HuH-7.5 (cell line): ENCODE results near the gene LZTS3.
"Not testable (repeated sequence)": the region's sequence is repeated elsewhere in the genome, so short reads cannot be mapped to it uniquely, and the experiment has no call there.

Experiments used
- DNase-seq: peaks from one replicate; pipeline ENCODE4 v3.0.0; 2011; ENCODE audit warnings: low spot score

Gene LZTS3

GRCh38 chr20:3192226-3193015 is 19.1 kb upstream of the LZTS3 start:
- DNase-seq: no peak

DNA sequence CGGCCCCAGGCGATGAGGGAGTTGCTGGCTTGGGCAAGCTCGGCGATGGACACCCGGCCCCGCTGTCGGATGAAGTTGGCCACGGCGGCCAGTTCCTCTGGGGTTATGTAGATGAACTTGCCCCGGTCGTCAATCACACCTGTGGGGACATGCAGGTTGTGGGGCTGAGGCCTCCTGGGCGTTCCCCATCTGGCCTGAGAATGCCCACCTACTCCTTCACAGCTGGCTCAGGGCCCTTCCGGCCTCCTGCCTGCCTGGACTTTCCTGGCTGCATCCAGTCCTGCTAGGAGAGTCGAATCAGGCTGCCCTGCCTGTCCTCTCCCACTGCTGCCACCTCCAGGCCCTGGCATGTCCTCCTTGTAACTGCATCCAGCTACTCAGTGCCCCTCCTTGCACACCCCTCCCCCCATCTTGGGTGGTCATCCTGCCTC is 17.3 kb upstream of the LZTS3 start:
- DNase-seq: no peak

- DNase-seq: no peak
Measured at GRCh38 chr20:3189561-3190131, 16.3 kb upstream of the LZTS3 start.

GRCh38 chr20:3188823-3189413 is 15.6 kb upstream of the LZTS3 start:
- no peak for DNase-seq

GRCh38 chr20:3187861-3188260 is 14.5 kb upstream of the LZTS3 start:
- not testable (repeated sequence) for DNase-seq

DNA sequence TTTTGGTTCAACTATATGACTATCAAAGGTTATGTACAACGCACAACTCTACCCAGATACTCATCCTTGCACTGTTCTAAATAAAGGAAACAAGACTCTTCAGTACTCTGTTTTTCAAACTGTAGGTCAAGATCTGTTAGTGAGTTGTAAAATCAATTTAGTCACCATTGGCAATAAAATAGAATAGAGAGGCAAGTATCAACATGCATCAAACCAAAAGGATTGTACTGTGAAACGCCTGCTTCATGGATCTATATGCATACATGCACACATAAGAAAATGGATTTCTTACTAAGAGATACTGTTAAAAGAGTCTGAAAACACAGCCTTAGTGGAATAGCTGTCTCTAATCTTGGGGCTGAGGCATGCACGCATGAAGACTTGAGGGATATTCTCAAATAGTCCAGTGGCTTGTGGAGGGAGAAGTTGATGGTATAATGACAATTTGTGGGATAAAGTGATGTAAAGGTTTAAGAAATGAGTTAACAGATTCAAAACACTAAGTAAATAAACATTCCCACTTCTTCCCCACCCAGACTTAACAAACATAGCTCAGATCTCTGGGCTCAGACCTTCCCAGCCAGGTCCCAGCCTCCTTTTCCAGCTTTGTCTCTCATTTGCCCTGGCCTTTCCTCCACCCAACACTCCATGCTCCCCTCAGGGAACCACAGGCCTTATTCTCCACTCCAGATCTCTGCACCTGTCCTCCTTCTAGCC is 10.7 kb upstream of the LZTS3 start:
- DNase-seq: no peak

GRCh38 chr20:3182429-3182828 is 9.1 kb upstream of the LZTS3 start:
- DNase-seq: not testable (repeated sequence)

DNA sequence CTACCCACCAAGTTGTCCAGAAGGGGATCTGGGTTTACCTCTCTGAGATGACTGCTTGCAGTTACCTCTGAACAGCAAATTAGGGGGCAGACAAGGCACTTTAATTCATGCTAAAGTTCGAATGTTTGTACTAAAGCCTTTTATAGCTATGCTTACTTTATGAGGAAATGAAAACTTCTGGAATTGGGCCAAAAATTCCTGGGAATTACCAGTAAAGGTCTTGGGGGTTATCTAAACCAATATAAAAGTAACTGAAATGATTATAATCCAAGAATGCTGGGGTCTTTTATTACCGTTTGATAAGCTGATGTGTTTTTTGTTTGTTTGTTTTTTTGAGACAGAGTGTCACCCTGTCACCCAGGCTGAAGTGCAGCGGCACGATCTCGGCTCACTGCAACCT is 7.9 kb upstream of the LZTS3 start:
- DNase-seq: no peak

DNA sequence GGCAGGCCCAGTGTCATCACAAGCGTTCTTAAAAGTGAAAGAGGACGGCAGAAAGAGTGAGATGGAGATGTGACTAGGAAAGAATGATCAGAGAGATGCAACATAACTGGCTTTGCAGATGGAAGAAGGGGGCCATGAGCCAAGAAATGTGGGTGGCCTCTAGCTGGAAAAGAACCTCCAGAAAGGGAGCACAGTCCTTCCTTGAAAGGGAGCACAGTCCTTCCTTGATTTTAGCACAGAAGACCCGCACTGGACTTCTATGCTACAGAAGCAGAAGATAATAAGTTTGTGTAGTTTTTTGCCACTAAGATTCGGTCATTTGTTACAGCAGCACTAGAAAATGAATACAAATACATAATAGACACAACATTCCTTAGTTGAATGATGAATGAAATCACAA is 7.0 kb upstream of the LZTS3 start:
- no peak for DNase-seq

DNA sequence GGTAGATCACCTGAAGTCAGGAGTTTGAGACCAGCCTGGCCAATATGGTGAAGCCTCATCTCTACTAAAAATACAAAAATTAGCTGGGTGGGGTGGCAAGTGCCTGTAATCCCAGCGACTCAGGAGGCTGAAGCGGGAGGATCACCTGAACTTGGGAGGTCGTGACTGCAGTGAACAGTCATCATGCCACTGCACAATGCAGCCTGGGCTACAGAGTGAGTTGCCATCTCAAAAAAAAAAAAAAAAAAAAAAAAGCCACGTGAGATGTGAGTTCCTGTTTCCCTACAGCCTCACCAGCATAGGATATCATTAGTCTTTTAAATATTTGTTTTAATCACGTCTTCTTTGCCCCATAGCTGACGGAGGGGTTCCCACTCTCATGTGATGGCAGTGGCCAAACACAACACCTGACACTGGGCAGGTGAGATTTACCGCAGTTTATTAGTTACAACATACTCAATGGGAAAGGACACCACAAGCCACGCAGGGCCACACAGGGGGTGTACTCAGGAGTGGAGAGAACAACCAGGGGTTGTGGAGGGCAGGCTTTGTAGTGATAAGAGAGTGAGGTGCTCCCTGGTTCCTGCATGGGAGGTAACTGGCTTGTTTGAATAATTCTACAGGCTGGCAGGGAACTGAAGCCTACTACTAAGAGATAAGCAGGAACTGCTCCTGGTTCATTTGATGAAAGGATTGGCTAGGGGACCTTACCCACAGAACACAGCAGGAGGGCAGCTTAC is 4.6 kb upstream of the LZTS3 start:
- DNase-seq: no peak

DNA sequence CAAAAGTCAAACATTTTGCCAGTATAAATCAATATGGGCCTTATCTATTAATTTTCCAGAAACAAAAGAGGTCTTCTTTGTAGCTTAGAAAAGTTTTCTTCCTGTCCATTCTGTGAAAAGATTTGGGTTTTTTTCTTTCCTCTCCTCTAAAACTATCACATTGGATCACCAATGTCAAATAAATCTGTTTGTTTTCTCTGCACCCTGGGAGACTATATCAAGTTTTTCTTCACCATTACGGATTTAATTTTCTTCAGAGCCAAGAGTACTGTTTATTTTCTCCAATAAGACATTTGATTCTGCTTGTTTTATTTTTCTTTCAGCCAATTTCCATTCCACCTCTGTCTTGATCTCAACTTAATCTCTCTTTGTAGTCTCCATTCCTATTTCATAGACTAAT is 1.9 kb upstream of the LZTS3 start:
- no peak for DNase-seq

DNA sequence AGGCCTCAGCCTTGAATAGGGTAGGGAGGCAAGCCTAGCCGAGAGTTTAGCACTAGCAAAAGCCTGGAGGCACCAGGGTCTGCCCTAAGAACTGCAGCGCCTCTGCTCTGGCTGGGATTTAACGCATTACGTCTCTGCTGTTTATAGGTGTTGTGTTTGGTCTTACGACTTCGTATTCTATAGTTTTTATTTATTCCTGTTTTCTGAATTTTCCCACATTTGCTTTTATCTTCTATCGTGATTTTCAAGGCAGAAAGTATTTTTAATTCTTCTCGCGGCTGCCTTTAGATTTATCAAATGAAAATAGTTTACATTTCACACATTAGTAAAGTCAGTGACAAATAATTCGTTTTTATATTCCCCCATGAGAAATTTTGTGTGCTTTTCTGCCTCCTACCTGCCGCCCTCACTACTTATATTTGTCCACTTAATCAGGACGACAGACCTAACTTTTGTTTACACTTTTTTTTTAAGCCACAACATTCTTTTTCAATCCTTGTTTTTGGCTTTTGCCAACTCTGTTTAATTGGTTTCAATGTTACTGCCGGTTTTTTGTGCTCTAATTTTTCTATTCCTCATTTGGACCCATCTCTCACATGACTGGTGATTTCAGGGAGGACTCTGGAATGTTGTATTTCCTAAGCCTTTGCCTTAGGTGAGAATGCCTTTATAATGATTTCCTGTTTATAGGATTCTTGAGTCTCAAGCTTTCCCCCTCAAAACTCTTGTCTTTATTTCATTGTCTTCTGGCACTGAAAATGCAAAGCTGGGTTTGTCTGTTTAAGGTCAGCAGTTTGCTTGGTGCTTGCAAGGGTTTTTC is 1.3 kb upstream of the LZTS3 start:
- no peak for DNase-seq

GRCh38 chr20:3173610-3174441 is 477 bp upstream of the LZTS3 start:
- peak; percentile 98 for DNase-seq

- DNase-seq: no peak
Measured at GRCh38 chr20:3172126-3172932, 1.0 kb downstream of the LZTS3 start.

DNA sequence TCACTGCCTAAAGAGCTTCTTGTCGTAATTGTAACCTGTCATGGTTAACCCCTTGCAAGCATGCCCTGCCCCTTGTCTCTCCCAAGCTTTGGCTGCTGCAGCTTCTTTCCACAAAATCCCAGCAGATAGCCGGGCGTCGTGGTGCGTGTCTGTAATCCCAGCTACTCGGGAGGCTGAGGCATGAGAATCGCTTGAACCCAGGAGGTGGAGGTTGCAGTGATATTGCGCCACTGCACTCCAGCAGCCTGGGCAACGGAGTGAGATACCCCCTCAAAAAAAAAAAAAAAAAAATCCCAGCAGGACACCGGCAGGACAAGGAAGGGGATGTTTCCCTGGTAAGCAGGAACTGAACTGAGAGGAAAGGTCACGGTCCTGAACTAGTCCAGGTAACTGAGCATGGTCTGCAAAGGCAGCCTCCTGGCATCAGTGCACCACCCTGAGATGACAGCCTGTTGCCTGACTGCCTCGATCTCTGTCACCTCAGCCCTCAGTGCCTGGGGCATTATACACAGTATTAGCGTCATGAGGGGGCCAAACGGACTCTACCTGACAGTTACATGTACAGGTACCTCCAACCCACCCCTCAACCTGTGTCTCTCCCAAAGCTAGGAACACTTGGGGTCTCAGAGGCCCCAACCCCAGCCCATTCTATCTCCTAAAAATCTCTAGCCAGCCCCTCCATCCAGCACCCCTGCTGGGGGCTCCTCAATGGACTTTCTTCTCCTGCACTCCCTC is 1.8 kb downstream of the LZTS3 start:
- DNase-seq: no peak

DNA sequence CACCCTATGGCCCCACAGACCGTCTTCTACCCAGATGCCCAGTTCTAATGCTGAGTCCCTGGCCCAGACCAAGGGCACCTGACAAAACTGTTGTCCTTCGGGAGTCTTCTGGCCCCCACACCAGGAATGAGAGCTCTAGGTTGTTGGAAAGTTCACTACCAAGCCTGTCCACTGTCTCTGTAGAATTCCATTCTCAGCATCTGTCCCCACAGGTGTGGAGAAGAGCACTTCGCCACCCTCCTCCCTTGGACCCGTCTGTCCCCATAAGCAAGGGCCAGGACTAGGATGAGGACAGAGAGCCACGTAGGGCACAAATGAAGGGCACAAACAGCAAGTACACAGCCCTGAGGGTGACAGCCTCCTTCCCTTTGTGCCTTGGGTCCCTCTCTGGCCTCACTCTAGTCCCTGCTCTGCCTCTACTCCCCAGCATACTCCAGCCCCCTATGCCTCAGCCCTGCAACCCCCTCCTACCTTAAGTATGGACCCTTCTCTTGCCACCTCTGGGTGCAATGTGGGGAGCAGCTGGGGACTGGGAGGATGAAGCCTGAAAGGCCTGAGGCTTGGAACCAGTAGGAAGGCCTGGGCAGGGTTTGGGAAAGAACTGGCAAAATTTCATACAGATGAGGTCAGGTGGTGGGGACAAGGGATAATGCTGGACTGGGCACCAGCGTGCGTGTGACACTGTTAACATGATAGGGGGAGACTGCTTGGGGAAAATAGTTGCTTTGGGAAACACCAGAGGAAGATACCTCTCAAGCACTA is 4.3 kb downstream of the LZTS3 start:
- no peak for DNase-seq

- peak; percentile 99 for DNase-seq
Measured at GRCh38 chr20:3168079-3168828, 5.1 kb downstream of the LZTS3 start.
